Activated CD4-positive, CD25-positive, alpha-beta regulatory T cell treated with anti-CD3 and anti-CD28 coated beads, Interleukin-2, amount 50 U/mL, for 72 hours (primary cell): ENCODE measurements around the gene JUNB.
"Not testable (repeated sequence)": the region's sequence is repeated elsewhere in the genome, so short reads cannot be mapped to it uniquely, and the experiment has no call there.

ENCODE experiments used
- DNase-seq: peaks from one replicate; pipeline ENCODE4 v3.0.0; 2021

The JUNB gene

DNA sequence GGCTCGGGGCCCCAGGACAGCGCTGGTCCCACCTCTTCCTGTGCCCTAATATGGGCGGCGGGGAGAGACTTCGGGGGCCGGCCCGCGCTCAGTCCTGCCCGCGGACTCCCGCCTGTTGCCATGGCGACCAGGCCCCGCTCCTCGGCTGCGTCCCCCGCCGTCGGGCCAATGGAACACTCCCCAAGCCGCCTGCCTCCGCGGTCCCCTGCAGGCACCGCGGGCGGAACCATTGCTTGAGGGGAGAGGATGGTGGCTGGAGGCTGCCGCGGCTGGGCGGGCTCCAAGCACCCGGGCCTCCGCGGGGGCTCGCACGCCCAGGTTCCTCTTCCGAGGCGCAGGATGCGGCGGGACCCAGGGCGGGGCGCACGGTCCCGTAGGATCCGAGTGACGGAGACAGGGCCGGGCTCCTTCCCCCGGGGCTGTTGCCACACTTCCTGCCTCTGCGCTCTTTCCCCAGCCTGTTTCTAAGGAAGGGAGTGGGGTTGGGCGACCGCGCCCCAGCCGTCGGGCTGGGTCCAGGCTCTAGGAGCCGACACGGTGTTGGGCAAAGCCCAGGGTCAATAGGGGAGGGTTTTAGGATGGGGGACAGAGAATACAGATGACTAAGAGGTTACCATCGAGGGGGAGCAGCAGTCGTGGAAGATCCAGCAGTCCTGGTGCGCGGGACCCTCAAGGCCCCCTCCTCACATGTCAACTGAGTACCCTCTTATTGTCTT, 1.2 kb upstream of the JUNB start:
- DNase-seq: peak; percentile 96

- no peak for DNase-seq
Observed at GRCh38 chr19:12790628-12791344, 500 bp upstream of the JUNB start.

DNA sequence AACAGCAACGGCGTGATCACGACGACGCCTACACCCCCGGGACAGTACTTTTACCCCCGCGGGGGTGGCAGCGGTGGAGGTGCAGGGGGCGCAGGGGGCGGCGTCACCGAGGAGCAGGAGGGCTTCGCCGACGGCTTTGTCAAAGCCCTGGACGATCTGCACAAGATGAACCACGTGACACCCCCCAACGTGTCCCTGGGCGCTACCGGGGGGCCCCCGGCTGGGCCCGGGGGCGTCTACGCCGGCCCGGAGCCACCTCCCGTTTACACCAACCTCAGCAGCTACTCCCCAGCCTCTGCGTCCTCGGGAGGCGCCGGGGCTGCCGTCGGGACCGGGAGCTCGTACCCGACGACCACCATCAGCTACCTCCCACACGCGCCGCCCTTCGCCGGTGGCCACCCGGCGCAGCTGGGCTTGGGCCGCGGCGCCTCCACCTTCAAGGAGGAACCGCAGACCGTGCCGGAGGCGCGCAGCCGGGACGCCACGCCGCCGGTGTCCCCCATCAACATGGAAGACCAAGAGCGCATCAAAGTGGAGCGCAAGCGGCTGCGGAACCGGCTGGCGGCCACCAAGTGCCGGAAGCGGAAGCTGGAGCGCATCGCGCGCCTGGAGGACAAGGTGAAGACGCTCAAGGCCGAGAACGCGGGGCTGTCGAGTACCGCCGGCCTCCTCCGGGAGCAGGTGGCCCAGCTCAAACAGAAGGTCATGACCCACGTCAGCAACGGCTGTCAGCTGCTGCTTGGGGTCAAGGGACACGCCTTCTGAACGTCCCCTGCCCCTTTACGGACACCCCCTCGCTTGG, 966 bp downstream of the JUNB start:
- peak; percentile 78 for DNase-seq

DNA sequence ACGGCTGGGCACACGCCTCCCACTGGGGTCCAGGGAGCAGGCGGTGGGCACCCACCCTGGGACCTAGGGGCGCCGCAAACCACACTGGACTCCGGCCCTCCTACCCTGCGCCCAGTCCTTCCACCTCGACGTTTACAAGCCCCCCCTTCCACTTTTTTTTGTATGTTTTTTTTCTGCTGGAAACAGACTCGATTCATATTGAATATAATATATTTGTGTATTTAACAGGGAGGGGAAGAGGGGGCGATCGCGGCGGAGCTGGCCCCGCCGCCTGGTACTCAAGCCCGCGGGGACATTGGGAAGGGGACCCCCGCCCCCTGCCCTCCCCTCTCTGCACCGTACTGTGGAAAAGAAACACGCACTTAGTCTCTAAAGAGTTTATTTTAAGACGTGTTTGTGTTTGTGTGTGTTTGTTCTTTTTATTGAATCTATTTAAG, 1.6 kb downstream of the JUNB start:
- DNase-seq: no peak

GRCh38 chr19:12793290-12794195, 2.3 kb downstream of the JUNB start:
- peak; percentile 96 for DNase-seq

DNA sequence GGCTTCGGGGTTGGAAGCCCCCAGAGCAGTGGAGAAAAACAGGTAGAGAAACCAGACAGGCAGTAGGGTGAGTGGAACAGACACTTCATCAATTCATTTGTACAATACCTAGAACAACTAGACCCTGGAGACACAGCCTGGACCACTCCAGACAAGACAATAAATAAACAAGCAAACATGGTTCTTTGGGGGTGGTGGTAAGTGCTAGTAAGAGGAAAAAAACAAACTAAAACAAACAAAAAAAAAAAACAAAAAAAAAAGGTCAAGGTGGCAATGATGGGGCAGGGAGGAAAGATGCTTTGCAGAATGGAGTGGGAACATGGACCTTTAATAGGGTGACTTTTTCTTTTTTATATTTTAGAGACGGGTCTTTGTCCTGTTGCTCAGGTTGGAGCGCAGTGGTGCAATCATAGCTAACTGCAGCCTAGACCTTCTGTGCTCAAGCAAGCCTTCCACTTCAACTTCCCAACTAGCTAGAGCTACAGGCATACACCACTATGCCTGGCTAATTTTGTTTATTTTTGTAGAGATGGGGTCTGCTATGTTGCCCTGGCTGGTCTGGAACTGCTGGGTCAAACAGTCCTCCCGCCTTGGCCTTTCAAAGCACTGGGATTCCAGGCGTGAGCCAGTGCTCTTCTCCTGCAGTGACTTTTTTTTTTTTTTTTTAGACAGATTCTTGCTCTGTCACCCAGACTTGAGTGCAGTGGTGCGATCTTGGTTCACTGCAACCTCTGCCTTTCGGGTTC, 3.1 kb downstream of the JUNB start:
- no peak for DNase-seq

- DNase-seq: no peak
Observed at GRCh38 chr19:12794971-12795381, 3.7 kb downstream of the JUNB start.

- peak; percentile 74 for DNase-seq
Observed at GRCh38 chr19:12796146-12797071, 5.1 kb downstream of the JUNB start.

GRCh38 chr19:12797141-12797587, 5.9 kb downstream of the JUNB start:
- no peak for DNase-seq

- not testable (repeated sequence) for DNase-seq
Observed at GRCh38 chr19:12797607-12798006, 6.3 kb downstream of the JUNB start.

GRCh38 chr19:12799742-12800465, 8.6 kb downstream of the JUNB start:
- no peak for DNase-seq

DNA sequence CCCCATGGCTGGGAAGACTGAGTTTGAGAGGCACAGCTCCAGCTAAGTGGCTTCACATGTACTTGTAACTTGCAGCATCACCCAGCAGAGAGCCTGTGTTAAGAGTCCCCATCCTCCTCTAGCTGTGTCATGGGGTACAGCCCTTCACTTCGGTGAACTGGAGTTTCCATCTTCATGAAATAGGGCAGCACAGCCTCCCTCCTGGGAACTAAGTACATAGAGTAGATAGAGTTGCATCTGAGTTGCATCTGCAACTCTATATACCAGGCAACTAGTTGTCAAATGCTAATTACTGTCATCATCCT, 9.1 kb downstream of the JUNB start:
- no peak for DNase-seq

GRCh38 chr19:12800923-12801465, 9.7 kb downstream of the JUNB start:
- DNase-seq: no peak

GRCh38 chr19:12801466-12802266, 10.4 kb downstream of the JUNB start, which contains the start of the genes PRDX2 and THSD8:
Gene PRDX2, minus strand, starts transcription at chr19:12801800. Its CDS starts 539 bp downstream, at chr19:12801261.
Gene THSD8, plus strand, starts transcription at chr19:12802069. Its CDS starts 3 bp downstream, at chr19:12802072.
- DNase-seq: peak; percentile 90

DNA sequence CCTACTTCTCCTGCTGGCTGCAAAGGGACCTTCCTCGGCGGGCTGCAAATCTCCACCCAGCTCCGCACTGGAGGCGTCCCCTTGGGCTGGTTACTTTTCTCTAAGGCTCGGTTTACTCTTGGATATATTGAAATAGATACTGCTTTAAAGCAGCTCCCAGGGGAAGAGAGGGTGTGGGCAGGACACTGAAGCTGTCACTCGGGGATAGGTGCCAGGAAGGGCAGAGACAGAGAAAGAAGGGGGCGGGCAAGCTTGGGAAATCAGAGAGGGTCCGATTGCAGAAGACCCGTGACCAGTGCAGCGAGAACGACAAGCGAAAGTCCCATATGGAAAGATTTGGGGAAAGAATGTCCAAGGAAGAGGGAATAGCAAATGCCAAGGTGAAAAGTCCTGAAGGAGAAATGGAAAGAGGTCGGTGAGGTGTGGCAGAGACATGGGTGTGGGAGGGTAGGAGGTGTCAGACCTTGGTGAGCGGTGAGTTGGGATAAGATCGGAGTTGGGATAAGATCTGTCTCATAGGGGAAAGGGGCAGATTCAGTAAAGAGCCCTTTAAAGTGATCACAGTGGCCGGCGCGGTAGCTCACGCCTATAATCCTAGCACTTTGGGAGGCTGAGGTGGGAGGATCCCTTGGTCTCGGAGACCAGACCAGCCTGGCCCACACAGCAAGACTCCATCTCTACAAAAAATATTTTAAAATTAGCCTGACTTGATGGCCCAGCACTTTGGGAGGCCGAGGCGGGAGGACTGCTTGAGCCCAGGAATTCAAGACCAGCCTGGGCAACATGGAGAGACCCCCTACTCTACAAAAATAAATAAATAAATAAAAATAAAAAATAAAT, 11.2 kb downstream of the JUNB start:
- no peak for DNase-seq

DNA sequence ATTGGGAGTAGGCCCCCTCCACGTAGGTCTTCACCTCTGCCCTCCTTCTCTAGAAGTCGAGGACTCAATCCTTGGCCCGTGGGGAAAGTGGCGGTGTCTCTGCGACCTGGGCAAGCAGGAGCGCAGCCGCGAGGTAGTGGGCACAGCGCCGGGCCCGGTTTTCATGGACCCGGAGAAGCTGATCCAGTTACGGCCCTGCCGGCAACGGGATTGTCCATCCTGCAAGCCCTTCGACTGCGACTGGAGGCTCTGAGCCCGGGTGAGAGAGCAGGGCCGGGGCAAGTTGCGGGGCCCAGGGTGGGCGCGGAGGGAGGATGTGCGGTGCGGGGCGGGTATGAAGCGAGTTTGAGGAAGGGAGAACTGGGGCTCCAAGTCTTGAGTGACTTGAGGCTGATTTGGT, 12.8 kb downstream of the JUNB start:
- DNase-seq: no peak

DNA sequence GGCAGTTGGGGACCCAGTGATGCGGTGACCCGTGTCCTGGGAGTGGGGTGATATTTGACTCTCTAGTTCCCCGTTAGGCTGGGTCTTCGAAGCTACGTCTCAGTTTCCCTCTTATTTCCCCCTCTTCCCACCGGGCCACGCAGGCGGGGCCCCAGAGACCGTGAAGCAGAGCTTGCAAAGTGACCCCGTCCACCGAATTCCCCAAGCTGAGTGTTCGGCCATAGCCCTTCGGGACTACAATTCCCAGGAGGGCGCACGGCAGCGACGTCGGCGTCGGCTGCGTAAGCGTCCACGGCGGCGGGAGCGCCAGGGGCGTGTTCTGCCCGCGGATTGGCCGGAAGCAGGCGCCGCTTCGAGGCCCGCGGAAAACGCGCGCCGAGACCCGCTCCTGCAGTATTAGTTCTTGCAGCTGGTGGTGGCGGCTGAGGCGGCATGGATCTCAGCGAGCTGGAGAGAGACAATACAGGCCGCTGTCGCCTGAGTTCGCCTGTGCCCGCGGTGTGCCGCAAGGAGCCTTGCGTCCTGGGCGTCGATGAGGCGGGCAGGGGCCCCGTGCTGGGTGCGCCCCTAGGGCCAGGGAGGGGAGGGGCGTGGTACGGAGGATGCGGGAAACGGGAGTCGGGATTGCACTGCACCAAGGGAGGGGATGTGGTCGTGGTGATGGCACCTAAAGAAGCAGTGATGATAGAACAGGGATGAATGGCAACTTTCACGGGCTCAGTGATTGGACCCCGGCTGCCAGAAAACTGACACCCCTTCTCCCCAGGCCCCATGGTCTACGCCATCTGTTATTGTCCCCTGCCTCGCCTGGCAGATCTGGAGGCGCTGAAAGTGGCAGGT, 15.2 kb downstream of the JUNB start, which contains the start of gene RNASEH2A:
Gene RNASEH2A (plus strand): TSS at position 343 of the 840 bp plus-strand sequence. CDS start 90 bp downstream, at position 433.
- peak; percentile 85 for DNase-seq
